ENCODE measurements around the gene CLDN2. TPM values are rescaled to one million over a fixed set of nuclear protein-coding genes. Genes with fewer than 3 reads are reported as not detected.
A peak's percentile ranks its signal among the peaks of the same experiment; 100 is the strongest.

CLDN2 gene
- total and polyA plus RNA-seq, 2 of the 13 experiments (the other 11 are each of a cell fraction or from before 2014, with no cell fraction given) = 1.3 to 1.5 TPM

DNA sequence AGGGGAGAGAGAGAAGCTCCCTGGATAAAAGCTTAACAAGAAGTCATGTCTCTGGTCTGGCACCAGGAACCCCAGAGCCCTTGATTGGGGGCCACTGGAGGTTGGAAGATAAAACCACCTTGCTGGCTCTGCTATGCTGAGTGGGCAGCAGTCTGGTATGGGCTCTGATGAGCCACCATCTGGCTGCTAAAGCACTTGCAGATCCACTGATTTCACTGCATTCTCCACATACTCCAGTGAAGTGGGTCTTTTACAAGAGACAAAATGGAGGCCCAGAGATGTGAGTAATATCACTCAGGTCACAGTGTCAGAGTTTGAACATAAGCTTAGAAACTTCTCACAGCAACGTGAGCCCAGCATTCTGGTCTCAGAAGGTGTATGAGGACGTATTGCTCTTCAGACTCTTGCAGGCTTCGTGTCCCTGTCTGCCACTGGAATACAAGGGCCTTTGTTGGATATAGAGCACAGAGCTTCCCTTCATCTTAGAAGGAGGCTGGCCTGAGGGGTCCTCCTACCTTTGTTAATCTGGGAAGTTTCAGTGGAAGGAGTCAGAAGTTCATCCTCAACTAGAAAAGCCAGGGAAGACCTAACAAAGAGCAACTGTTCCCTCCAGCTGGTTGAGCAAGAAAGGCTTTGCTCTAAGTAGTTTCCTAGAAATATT, 11.8 kb downstream of the CLDN2 start (continued):
- TF ChIP-seq SMC3 (IDR thresholded peaks at IDR 0.05; ENCODE audit: low read length) (0 out of 2 replicates have a peak, but pooled peaks have one; percentile 8), ASH2L (IDR thresholded peaks at IDR 0.05; ENCODE audit: insufficient read length, low read depth, low read length) (peak; percentile 18), GATAD2A (CRISPR knock-in tag; IDR thresholded peaks at IDR 0.05) (peak; percentile 10; the same call in 1 of the 2 replicates), ZNF30 (CRISPR knock-in tag; IDR thresholded peaks at IDR 0.05) (no peak), BCL6 (CRISPR knock-in tag; IDR thresholded peaks at IDR 0.05) (peak; percentile 93)
- TF ChIP-seq, protein P1, sequence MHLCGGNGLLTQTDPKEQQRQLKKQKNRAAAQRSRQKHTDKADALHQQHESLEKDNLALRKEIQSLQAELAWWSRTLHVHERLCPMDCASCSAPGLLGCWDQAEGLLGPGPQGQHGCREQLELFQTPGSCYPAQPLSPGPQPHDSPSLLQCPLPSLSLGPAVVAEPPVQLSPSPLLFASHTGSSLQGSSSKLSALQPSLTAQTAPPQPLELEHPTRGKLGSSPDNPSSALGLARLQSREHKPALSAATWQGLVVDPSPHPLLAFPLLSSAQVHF (CRISPR knock-in tag; IDR thresholded peaks at IDR 0.05) = no peak

DNA sequence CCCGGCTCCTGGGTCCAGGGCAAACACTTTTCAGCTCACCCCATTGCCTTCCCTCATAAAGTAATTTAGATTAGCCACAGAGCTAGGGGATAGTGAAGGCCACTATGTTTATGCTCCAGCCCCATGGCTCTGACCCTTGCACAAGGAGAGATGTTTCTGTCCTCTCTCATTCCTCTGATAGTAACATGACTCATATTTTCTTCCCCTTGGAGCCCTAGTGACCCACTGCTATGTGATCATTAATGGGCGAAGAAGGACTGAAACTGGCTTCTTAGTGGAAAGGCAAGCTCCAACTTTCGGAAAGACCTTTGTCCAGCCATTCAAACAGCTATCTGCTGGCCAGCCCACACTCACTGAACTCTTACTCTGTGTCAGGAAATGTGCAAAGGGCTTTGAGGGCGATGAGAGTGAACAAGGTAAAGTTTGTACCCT, 12.3 kb downstream of the CLDN2 start:
- POLR2A ChIA-PET = interaction anchor here (0.9 to 3.2 kb wide), 11 partner anchors 9 to 696 kb away, joined by 3 to 76 read pairs (median 5); partner anchors contain the start of genes PRPS1 and RIPPLY1
- peak overlapping the region; percentile 90 for H3K27ac ChIP-seq (ENCODE audit: extremely low read length, insufficient read depth, low read length)
- H3K4me3 ChIP-seq (replicated peaks in 1 of 3; ENCODE audit: insufficient read depth in 1 of 3, low read depth in 2 of 3, low read length in 3 of 3) = peak overlapping the region; percentile 19 to 58 (median 45); a peak in 5 of 6 replicates
- DNase-seq (ENCODE audit: low spot score) = peak; percentile 78
- peak overlapping the region; percentile 59 for H3K9ac ChIP-seq (ENCODE audit: insufficient read depth, low read depth, low read length)
- H2AFZ ChIP-seq (ENCODE audit: low read length) = no peak overlapping the region
- intact Hi-C loops (cut with micrococcal nuclease; ENCODE audit: unreplicated experiment) (loop anchor here (2.0 kb wide), 1 partner anchor 22 kb away; no protein-coding TSS in a partner anchor), in situ Hi-C loops (cut with HindIII; ENCODE audit: extremely low pct_ligation_motif_present, low pct_unique_long_range_greater_than_20kb) (no loop called here)
- no peaks in the 10 kb centered on the region for H4K20me1 ChIP-seq (ENCODE audit: insufficient read depth, low read length)
- no peaks in the 10 kb centered on the region for H3K27me3 ChIP-seq (ENCODE audit: control insufficient read depth in 1 of 2, insufficient read depth in 2 of 2, low read length in 2 of 2)
- CTCF ChIA-PET (ENCODE audit: low intra/inter-chr PET ratio, low total read pairs) = interaction anchor here (1.1 kb wide), 1 partner anchor 34 kb away, joined by 4 read pairs; no protein-coding TSS in a partner anchor
- 0% methylated on average over 4 of the region's 4 CpGs for WGBS (ENCODE audit: low lambda C conversion rate)
- ATAC-seq = peak; percentile 70
- peaks cover 58% of the 10 kb centered on the region for H3K4me1 ChIP-seq (ENCODE audit: insufficient read depth, low read length)
- no peaks in the 10 kb centered on the region for H3K79me2 ChIP-seq (ENCODE audit: insufficient read depth, low read length)
- no peak for FAIRE-seq
- no peaks in the 10 kb centered on the region for H3K9me3 ChIP-seq (ENCODE audit: low read length)
- peak overlapping the region; percentile 86 for H3K4me2 ChIP-seq (ENCODE audit: low read depth, low read length)
- no TSS peak for BruUV-seq (replicated peaks)
- no peaks in the 10 kb centered on the region for H3K36me3 ChIP-seq (replicated peaks in 1 of 2; ENCODE audit: control insufficient read depth in 1 of 2, insufficient read depth in 2 of 2, low read length in 2 of 2)
- TF ChIP-seq, protein P2, sequence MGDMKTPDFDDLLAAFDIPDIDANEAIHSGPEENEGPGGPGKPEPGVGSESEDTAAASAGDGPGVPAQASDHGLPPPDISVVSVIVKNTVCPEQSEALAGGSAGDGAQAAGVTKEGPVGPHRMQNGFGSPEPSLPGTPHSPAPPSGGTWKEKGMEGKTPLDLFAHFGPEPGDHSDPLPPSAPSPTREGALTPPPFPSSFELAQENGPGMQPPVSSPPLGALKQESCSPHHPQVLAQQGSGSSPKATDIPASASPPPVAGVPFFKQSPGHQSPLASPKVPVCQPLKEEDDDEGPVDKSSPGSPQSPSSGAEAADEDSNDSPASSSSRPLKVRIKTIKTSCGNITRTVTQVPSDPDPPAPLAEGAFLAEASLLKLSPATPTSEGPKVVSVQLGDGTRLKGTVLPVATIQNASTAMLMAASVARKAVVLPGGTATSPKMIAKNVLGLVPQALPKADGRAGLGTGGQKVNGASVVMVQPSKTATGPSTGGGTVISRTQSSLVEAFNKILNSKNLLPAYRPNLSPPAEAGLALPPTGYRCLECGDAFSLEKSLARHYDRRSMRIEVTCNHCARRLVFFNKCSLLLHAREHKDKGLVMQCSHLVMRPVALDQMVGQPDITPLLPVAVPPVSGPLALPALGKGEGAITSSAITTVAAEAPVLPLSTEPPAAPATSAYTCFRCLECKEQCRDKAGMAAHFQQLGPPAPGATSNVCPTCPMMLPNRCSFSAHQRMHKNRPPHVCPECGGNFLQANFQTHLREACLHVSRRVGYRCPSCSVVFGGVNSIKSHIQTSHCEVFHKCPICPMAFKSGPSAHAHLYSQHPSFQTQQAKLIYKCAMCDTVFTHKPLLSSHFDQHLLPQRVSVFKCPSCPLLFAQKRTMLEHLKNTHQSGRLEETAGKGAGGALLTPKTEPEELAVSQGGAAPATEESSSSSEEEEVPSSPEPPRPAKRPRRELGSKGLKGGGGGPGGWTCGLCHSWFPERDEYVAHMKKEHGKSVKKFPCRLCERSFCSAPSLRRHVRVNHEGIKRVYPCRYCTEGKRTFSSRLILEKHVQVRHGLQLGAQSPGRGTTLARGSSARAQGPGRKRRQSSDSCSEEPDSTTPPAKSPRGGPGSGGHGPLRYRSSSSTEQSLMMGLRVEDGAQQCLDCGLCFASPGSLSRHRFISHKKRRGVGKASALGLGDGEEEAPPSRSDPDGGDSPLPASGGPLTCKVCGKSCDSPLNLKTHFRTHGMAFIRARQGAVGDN (CRISPR knock-in tag; IDR thresholded peaks at IDR 0.05) = no peak
- peak; percentile 46; the same call in 1 of the 2 replicates for TF ChIP-seq POLR2G (IDR thresholded peaks at IDR 0.05; ENCODE audit: low read depth, low read length)
- TF ChIP-seq SAP130 (CRISPR knock-in tag; IDR thresholded peaks at IDR 0.05; ENCODE audit: low read depth) = peak; percentile 13; the same call in 1 of the 2 replicates
- TF ChIP-seq, protein P3, sequence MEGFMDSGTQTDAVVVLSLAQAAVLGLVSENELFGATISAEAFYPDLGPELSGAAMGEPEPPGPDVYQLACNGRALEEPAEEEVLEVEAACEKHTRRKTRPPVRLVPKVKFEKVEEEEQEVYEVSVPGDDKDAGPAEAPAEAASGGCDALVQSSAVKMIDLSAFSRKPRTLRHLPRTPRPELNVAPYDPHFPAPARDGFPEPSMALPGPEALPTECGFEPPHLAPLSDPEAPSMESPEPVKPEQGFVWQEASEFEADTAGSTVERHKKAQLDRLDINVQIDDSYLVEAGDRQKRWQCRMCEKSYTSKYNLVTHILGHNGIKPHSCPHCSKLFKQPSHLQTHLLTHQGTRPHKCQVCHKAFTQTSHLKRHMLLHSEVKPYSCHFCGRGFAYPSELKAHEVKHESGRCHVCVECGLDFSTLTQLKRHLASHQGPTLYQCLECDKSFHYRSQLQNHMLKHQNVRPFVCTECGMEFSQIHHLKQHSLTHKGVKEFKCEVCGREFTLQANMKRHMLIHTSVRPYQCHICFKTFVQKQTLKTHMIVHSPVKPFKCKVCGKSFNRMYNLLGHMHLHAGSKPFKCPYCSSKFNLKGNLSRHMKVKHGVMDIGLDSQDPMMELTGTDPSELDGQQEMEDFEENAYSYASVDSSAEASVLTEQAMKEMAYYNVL (CRISPR knock-in tag; IDR thresholded peaks at IDR 0.05; ENCODE audit: borderline replicate concordance) = 0 out of 2 replicates have a peak, but pooled peaks have one; percentile 27
- peak; percentile 43; the same call in 1 of the 2 replicates for TF ChIP-seq FOSL1 (CRISPR knock-in tag; IDR thresholded peaks at IDR 0.05; ENCODE audit: borderline replicate concordance)
- TF ChIP-seq HDAC1 (CRISPR knock-in tag; IDR thresholded peaks at IDR 0.05) = 0 out of 2 replicates have a peak, but pooled peaks have one; percentile 1
- peak; percentile 18; the same call in 1 of the 2 replicates for TF ChIP-seq TCF7 (IDR thresholded peaks at IDR 0.05; ENCODE audit: low read depth)
- TF ChIP-seq ZBTB7B (CRISPR knock-in tag; IDR thresholded peaks at IDR 0.05) = 0 out of 2 replicates have a peak, but pooled peaks have one; percentile 24
- TF ChIP-seq ZMAT3 (CRISPR knock-in tag; conservative IDR thresholded peaks at IDR 0.05) = no peak
- peak; percentile 8; the same call in 1 of the 2 replicates for TF ChIP-seq RXRB (CRISPR knock-in tag; IDR thresholded peaks at IDR 0.05; ENCODE audit: borderline replicate concordance)

Data from HepG2 (cell line).